Activated T-helper 17 cell treated with anti-CD3 and anti-CD28 coated beads, Interleukin-2, amount 50 U/mL, for 72 hours (primary cell): ENCODE results near the gene GNA12. TPM values are rescaled to one million over a fixed set of nuclear protein-coding genes. Genes with fewer than 3 reads are reported as not detected.

ENCODE experiments used
- ATAC-seq: fragments of 150-1000 bp; cut with Tn5 transposase; replicated peaks from 2 replicates; pipeline ENCODE4 v1.10.0; 2021; ENCODE audit warnings: mild to moderate bottlenecking, moderate library complexity
- H3K27ac Mint-ChIP-seq: one replicate; pipeline ENCODE4 v1.8.0; 2022; ENCODE audit warnings: mixed read lengths
- H3K27me3 Mint-ChIP-seq: one replicate; pipeline ENCODE4 v1.8.0; 2022; ENCODE audit warnings: mixed read lengths
- H3K36me3 Mint-ChIP-seq: one replicate; pipeline ENCODE4 v1.8.0; 2022; ENCODE audit warnings: low read depth, mild to moderate bottlenecking, mixed read lengths
- H3K4me1 Mint-ChIP-seq: one replicate; pipeline ENCODE4 v1.8.0; 2022; ENCODE audit warnings: mixed read lengths
- H3K4me3 Mint-ChIP-seq: one replicate; pipeline ENCODE4 v1.8.0; 2022; ENCODE audit warnings: mild to moderate bottlenecking, mixed read lengths
- H3K9me3 Mint-ChIP-seq: one replicate; pipeline ENCODE4 v1.8.0; 2022; ENCODE audit warnings: mixed read lengths
- total RNA-seq, 2 donors: library from RNA; stranded (reverse); gene quantifications; one replicate each; pipeline ENCODE4 v1.2.3, GENCODE V29; 2022

The GNA12 gene
- total RNA-seq, 2 donors from 2014 or later = 15.4 to 17.4 TPM

DNA sequence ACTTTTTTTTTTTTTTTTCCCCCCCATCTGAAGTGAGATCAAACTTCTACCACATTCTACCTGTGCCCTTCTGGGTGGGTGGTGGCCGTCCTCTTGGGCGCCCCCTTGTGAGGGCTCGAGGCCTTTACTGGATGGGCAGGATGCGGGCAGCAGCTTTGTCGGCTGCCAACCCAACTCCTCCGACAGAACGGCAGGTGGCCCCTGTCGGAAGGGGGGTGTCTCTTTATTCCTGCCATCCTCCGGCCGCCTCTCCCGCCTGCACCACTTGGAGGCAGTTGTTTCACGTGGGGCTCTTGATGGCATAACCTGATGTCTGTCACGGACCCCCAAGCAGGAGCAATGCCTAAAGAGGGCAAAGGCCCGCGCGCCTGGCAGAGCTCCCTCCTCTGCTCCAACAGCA is 125.1 kb downstream of the GNA12 start:
- ATAC-seq = peak; percentile 26

DNA sequence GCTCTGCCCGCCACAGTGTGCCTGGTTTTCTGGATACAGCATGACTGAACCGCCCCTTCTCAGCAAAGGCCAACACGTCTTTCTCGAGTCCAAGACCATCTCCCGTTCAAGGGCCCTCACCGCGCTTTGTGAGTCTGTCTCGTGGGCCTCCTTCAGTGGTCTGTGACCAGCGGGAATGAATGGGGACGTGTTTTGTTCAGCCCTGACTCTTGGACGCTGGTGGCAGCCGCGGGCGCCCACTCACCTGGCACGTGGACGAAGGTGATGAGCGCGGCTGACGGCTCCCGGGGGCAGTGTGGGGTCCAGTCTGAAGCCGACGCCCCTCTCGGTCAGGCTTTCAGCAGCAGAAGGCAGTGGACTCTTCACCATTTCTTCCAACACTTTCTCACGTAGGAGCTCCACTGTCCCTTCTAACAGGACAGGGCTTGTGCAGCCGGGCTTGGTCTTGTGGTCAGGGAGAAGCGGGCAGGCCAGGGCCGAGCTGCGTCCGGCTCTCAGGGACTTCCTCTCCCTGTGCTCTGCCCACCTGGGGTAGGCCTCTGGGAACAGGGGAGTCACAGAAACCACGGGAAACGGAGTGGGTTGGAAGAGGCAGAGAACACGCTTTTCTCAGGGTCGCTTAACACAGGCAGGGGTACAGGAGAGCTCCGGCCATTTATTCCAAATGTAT is 125.7 kb downstream of the GNA12 start:
- ATAC-seq = no peak
- Mint-ChIP-seq H3K27ac (no peak overlapping the region), H3K9me3 (no peaks in the 10 kb centered on the region), H3K4me3 (peak overlapping the region; percentile 42), H3K27me3 (no peaks in the 10 kb centered on the region), H3K4me1 (peaks cover 30% of the 10 kb centered on the region), H3K36me3 (peaks cover 6% of the 10 kb centered on the region)

More for the DNA sequence above, 125.1 kb downstream of the GNA12 start:
- H3K27ac Mint-ChIP-seq = no peak overlapping the region
- H3K27me3 Mint-ChIP-seq = no peaks in the 10 kb centered on the region
- no peaks in the 10 kb centered on the region for H3K9me3 Mint-ChIP-seq
- peaks cover 6% of the 10 kb centered on the region for H3K36me3 Mint-ChIP-seq
- peak overlapping the region; percentile 42 for H3K4me3 Mint-ChIP-seq
- peaks cover 30% of the 10 kb centered on the region for H3K4me1 Mint-ChIP-seq

DNA sequence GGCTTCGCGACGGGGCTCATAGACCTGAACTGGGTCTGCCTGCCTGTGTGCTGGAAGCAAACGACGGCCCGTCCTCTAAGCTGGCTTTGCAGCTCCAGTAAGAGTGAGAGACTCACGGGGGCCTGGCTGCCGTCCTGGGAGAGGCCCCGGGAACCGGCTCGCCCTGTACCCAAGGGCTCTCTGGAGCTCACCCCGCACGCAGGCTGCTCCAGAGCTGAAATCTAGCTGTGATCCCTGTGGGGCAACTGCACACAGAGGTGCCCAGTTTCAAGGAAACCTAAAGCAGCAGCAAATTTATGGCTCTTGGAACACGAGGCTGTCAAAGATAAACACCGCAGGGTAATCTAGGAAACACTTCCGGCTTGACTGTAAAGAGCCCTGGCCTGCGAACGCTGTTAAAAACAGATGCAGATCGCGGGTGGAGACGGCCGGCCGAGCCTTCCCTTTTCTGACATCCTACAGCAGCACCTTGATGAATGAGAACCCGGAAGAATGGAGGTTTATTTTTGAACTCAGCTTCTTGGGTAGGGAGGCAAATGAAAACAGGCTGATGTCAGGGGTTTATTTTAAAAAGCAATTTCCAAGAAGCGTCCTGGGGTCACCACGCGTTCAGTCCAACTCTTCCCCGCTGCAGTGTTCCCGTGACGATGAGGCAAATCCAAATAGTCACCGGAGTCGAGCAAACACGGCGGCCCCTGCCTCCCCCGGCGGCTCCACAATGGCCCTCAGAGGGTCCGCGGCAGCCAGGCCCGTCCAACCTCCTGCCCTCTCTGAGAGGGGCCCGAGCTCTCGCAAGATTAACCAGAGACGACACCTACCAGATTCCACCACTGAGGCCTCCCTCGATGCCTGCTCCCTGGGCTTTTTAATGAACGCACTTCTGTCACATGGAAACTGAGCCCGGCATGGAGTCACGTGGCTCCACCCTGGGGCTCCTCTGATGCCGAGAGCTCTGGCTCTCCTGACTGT is 126.5 kb downstream of the GNA12 start:
- Mint-ChIP-seq H3K27me3 (no peaks in the 10 kb centered on the region), H3K4me3 (peak overlapping the region; percentile 42), H3K36me3 (peaks cover 6% of the 10 kb centered on the region), H3K27ac (no peak overlapping the region), H3K4me1 (peaks cover 30% of the 10 kb centered on the region), H3K9me3 (no peaks in the 10 kb centered on the region)
- no peak for ATAC-seq

DNA sequence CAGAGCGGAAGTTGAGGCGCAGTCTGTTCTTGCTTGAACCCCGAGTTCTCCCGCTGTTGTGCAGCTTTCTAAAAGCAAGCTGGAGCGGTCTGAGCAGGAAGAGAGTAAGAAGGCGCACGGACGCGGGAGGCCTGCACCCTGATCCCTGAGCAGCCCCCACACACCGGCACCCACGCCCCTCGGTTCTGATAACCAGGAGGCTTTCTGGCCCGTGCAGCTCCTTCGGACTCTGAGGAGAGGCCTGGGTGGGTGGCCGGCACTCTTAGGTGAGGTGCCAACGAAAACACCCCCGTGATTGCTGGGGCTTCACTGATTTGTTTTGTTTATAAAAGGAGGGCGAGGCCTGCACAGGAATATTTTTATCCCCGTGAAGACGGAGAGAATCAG is 127.2 kb downstream of the GNA12 start:
- no peak for ATAC-seq
- Mint-ChIP-seq H3K4me1 (peaks cover 30% of the 10 kb centered on the region), H3K4me3 (peak overlapping the region; percentile 61), H3K27ac (peak overlapping the region; percentile 70), H3K36me3 (peaks cover 6% of the 10 kb centered on the region), H3K27me3 (no peaks in the 10 kb centered on the region), H3K9me3 (no peaks in the 10 kb centered on the region)

DNA sequence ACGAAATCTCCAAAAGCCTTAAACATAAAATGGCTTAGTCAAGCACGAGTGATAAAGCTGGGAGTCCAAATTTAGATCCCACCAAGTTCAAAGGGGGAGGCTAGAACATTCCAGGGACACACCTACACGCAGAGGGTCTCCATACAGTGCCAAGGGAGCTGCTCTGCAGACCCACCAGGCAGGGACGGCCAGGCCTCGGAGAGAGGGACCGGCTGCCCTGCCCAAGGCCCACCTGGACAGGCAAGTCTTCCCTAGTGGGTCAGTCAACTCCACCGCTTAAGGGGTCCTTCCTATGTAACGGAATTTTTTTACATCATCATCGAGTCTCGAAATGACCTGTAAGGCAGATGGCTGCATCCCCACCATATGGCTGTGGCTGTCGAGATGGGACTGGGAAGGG is 127.6 kb downstream of the GNA12 start:
- Mint-ChIP-seq H3K27ac (peak overlapping the region; percentile 70), H3K4me1 (peaks cover 30% of the 10 kb centered on the region), H3K36me3 (peaks cover 6% of the 10 kb centered on the region), H3K9me3 (no peaks in the 10 kb centered on the region), H3K4me3 (peak overlapping the region; percentile 61), H3K27me3 (no peaks in the 10 kb centered on the region)
- no peak for ATAC-seq

GRCh38 chr7:2715341-2716231 is 128.5 kb downstream of the GNA12 start:
- H3K27me3 Mint-ChIP-seq = no peaks in the 10 kb centered on the region
- H3K4me3 Mint-ChIP-seq = peak overlapping the region; percentile 61
- H3K27ac Mint-ChIP-seq = peak overlapping the region; percentile 70
- peak; percentile 66 for ATAC-seq
- no peaks in the 10 kb centered on the region for H3K9me3 Mint-ChIP-seq
- H3K4me1 Mint-ChIP-seq = peaks cover 33% of the 10 kb centered on the region
- H3K36me3 Mint-ChIP-seq = no peaks in the 10 kb centered on the region

DNA sequence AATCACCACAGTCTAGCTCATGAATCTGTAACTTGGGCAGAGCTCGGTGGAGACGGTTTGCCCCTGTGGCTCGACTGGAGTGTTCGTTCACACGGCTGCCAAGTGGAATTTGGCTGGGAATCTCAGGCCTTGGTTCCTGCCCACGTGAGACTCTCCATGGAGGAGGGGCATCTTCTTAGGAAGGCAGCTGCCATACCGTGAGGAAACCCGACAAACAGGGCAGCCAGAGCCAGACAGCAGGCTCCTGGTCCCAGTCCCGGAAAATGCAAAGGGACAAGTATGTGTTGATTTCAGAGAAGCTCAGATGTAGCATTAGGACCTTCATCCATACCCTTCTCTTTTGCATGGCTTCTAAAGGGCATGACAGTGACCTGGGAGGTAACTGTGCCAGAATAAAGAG is 129.5 kb downstream of the GNA12 start:
- Mint-ChIP-seq H3K36me3 (no peaks in the 10 kb centered on the region), H3K9me3 (no peaks in the 10 kb centered on the region), H3K4me3 (peak overlapping the region; percentile 61), H3K27ac (peak overlapping the region; percentile 70), H3K27me3 (no peaks in the 10 kb centered on the region), H3K4me1 (peaks cover 33% of the 10 kb centered on the region)
- ATAC-seq = no peak

DNA sequence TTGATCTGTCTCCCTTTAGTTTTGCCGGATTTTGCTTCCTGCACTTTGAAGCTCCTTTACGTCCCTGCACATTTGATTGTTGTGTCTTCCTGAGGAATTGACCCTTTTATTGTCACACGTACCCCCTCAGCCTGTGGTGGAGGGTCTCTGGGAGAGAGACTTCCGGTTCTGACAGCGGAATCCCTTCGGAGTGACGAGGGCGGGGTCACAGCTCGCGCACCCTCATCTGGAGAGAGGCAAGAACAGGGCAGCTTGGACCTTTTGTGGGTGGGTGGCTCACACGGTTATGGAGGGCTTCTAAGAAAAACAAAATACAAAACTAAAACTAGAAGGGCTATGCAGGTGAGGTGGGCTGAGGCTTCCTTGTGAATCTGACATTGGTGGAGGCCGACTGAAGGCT is 130.1 kb downstream of the GNA12 start:
- H3K9me3 Mint-ChIP-seq = no peaks in the 10 kb centered on the region
- no peak overlapping the region for H3K4me3 Mint-ChIP-seq
- H3K4me1 Mint-ChIP-seq = peaks cover 33% of the 10 kb centered on the region
- H3K36me3 Mint-ChIP-seq = no peaks in the 10 kb centered on the region
- peak overlapping the region; percentile 36 for H3K27ac Mint-ChIP-seq
- H3K27me3 Mint-ChIP-seq = no peaks in the 10 kb centered on the region
- no peak for ATAC-seq

DNA sequence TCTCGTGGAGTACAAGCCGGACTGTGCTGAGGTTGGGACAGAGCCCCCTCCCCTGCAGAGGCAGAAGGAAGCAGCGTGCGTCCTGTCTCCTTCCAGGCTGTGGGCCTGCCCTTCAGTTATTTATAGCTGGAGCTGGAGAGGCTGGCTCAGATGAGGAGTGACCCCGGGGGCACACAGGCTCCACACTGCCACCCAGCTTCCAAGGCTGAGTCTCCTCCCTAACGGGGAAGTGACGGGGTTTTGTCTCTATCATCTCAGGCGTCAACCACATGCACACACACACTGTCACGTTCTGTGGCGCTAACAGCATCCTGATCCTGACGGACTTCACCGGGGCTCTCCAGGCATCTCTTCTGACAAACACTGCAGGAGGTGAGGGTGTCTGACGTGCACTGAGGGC is 130.7 kb downstream of the GNA12 start:
- Mint-ChIP-seq H3K4me3 (no peak overlapping the region), H3K27ac (peak overlapping the region; percentile 36), H3K36me3 (no peaks in the 10 kb centered on the region), H3K27me3 (no peaks in the 10 kb centered on the region), H3K9me3 (no peaks in the 10 kb centered on the region), H3K4me1 (peaks cover 33% of the 10 kb centered on the region)
- no peak for ATAC-seq

GRCh38 chr7:2711895-2712675 is 132.0 kb downstream of the GNA12 start:
- Mint-ChIP-seq H3K27me3 (no peaks in the 10 kb centered on the region), H3K4me3 (no peak overlapping the region), H3K4me1 (peaks cover 33% of the 10 kb centered on the region), H3K9me3 (no peaks in the 10 kb centered on the region), H3K36me3 (no peaks in the 10 kb centered on the region), H3K27ac (no peak overlapping the region)
- no peak for ATAC-seq

DNA sequence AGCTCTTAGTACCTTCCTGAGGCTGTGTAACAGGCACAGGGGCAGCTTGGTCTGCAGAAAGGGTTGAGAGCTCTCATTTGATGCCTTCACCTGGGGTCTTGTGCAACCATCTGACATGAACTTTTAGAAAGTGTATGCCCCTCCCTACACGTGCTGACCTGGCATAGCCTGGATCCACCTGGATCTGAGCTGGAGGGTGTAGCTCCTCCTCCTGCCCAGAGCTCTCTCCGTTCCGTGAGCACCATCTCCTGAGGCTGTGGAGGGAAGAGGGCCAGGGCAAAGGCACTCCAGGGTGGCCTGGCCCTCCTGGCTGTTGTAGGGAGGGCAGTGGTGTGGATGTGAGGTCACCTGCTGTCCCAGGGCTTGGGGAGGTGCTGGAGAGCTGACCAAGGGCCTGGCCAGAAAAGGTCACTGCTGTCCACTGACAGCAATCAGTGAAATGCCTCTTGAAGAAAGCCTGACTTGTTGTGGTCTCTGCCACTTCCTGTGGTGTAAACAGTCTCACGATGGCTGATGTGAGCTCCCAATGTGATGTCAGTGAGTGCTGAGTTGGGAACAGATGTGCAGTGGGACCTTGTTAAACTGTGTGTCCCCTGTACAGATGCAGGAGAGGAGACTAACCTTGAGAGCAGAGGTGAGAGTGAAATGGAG is 133.1 kb downstream of the GNA12 start:
- peak overlapping the region; percentile 84 for H3K4me3 Mint-ChIP-seq
- H3K27ac Mint-ChIP-seq = peak overlapping the region; percentile 91
- H3K4me1 Mint-ChIP-seq = peaks cover 24% of the 10 kb centered on the region

DNA sequence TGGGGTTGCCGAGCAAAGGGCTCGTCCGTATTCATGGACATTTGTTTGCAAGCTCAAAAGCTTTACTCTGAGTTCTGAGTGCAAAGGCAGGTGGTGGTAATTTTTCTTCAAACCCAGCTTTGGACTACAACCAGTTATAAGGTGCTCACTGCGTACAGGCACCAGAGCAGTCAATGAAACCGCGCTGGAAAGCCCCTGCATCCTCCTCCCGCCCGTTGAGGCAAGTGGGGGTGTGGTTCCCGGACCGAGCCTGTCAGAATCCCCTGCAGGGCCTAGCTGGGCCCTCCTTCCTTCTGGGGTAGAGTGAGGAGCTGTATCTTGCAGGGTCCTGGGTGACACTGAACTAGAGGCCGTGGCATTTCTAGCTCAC is 133.8 kb downstream of the GNA12 start:
- Mint-ChIP-seq H3K9me3 (no peaks in the 10 kb centered on the region), H3K27me3 (no peaks in the 10 kb centered on the region), H3K4me3 (peak overlapping the region; percentile 84), H3K27ac (peak overlapping the region; percentile 73), H3K36me3 (no peaks in the 10 kb centered on the region), H3K4me1 (peaks cover 17% of the 10 kb centered on the region)
- ATAC-seq = peak; percentile 69

More for the DNA sequence above, 133.1 kb downstream of the GNA12 start:
- H3K9me3 Mint-ChIP-seq = no peaks in the 10 kb centered on the region
- no peaks in the 10 kb centered on the region for H3K36me3 Mint-ChIP-seq
- H3K27me3 Mint-ChIP-seq = no peaks in the 10 kb centered on the region
- ATAC-seq = peak; percentile 59

- peak overlapping the region; percentile 84 for H3K4me3 Mint-ChIP-seq
- H3K36me3 Mint-ChIP-seq = no peaks in the 10 kb centered on the region
- ATAC-seq = peak; percentile 85
- peak overlapping the region; percentile 73 for H3K27ac Mint-ChIP-seq
- no peaks in the 10 kb centered on the region for H3K27me3 Mint-ChIP-seq
- peaks cover 12% of the 10 kb centered on the region for H3K4me1 Mint-ChIP-seq
- H3K9me3 Mint-ChIP-seq = no peaks in the 10 kb centered on the region
These were observed 134.4 kb downstream of the GNA12 start for GRCh38 chr7:2709553-2710285.
